Aorta (tissue), 5 donors: ENCODE measurements around the gene UGT1A1. TPM values are rescaled to one million over a fixed set of nuclear protein-coding genes. Genes with fewer than 3 reads are reported as not detected.

ENCODE experiments used
- ATAC-seq: fragments of 200-7000 bp; cut with Tn5 transposase; one replicate; pipeline ENCODE4 v1.9.1; 2022; ENCODE audit warnings: moderate library complexity; ENCODE audit not compliant: low FRiP score
- DNase-seq, 2 donors: peaks; one replicate each; pipeline ENCODE4 v3.0.0-alpha.2; 2020
- H3K27ac ChIP-seq, 2 donors: one replicate each; pipeline ENCODE4 v1.5.1; 2013; ENCODE audit warnings: low read length in 2 of 2, mild to moderate bottlenecking in 2 of 2, moderate library complexity in 2 of 2, control low read depth in 1 of 2, inconsistent platforms in 1 of 2, low read depth in 1 of 2
- H3K27me3 ChIP-seq, 2 donors: one replicate each; pipeline ENCODE4 v1.6.1; 2013; ENCODE audit warnings: control low read depth in 1 of 2, low read length in 1 of 2, mild to moderate bottlenecking in 1 of 2, moderate library complexity in 1 of 2; ENCODE audit not compliant: insufficient read depth in 2 of 2, control insufficient read depth in 1 of 2
- H3K36me3 ChIP-seq, 2 donors: one replicate each; pipeline ENCODE4 v1.6.1; 2013; ENCODE audit warnings: control low read depth in 1 of 2, low read length in 1 of 2, mild to moderate bottlenecking in 1 of 2; ENCODE audit not compliant: insufficient read depth in 2 of 2, control insufficient read depth in 1 of 2
- H3K4me1 ChIP-seq, 2 donors: one replicate each; pipeline ENCODE4 v1.6.1; 2013; ENCODE audit warnings: low read length in 2 of 2, control low read depth in 1 of 2, mild to moderate bottlenecking in 1 of 2, moderate library complexity in 1 of 2; ENCODE audit not compliant: insufficient read depth in 2 of 2, control insufficient read depth in 1 of 2
- H3K4me3 ChIP-seq, 2 donors: one replicate each; pipeline ENCODE4 v1.5.1; 2013; ENCODE audit warnings: low read length in 2 of 2, control low read depth in 1 of 2, mild to moderate bottlenecking in 1 of 2
- H3K9me3 ChIP-seq: one replicate; pipeline ENCODE4 v1.6.1; 2013; ENCODE audit warnings: mild to moderate bottlenecking, low read length; ENCODE audit not compliant: control insufficient read depth
- WGBS, 2 donors: extraction: QIAGEN DNeasy Blood & Tissue Kit; methylation state at CpG; one replicate each; pipeline ENCODE4 v1.1.7; 2013; 5-methylcytosine and 5-hydroxymethylcytosine counted together
- intact Hi-C, 2 donors: fragments of 100-400 bp; cut with DNase I; formaldehyde crosslinking; loops; one replicate each; pipeline versions ENCODE4 v1.14.2 to v1.15.0; 2022
- polyA plus RNA-seq, 2 donors: library from polyadenylated mRNA; stranded (reverse); fragments of 200-250 nt; gene quantifications; one replicate each; pipeline ENCODE4 v1.2.3, GENCODE V29; 2013
- total RNA-seq, 2 donors: library from RNA; stranded (reverse); fragmentation: NEBNext Ultra II Directional; extraction: Animal tissue kit (Norgen Biotek cat#: 25700); gene quantifications; one replicate each; pipeline ENCODE4 v1.2.1, GENCODE V29; 2021
- donor health status: healthy with polysubstance abuse.
- donor health status: Bipolar disorder and iron deficiency.
- donor health status: DM: no; HTN: no; CAD: no.
- donor health status: DM: no; HTN: no; CAD: no.
- donor health status: DM: yes; HTN: yes; CAD: no.

UGT1A1 gene
- total and polyA plus RNA-seq, 4 donors: 0.25 TPM; not detected in 3

- H3K4me3 ChIP-seq: no peak overlapping the region
- H3K27me3 ChIP-seq: no peaks in the 10 kb centered on the region
- peak in 1 of 2 donors; percentile 55 for DNase-seq
- intact Hi-C loops: no loop called here
- H3K36me3 ChIP-seq: no peaks in the 10 kb centered on the region
- 75 to 79% methylated on average over 10 of the region's 10 CpGs for WGBS, 2 donors
- H3K27ac ChIP-seq: no peak overlapping the region
- no peak for ATAC-seq
- H3K9me3 ChIP-seq: no peaks in the 10 kb centered on the region
- no peaks in the 10 kb centered on the region for H3K4me1 ChIP-seq
Measured at GRCh38 chr2:233807966-233808935, 48.2 kb downstream of the UGT1A1 start.

GRCh38 chr2:233810385-233810784 is 50.3 kb downstream of the UGT1A1 start:
- Histone ChIP-seq H3K27me3 (no peaks in the 10 kb centered on the region), H3K4me1 (no peaks in the 10 kb centered on the region), H3K27ac (no peak overlapping the region), H3K36me3 (no peaks in the 10 kb centered on the region), H3K9me3 (no peaks in the 10 kb centered on the region), H3K4me3 (no peak overlapping the region)
- intact Hi-C loops: no loop called here
- 84 to 88% methylated on average over 6 of the region's 6 CpGs for WGBS, 2 donors
- no peak for ATAC-seq
- DNase-seq: no peak

- Histone ChIP-seq H3K27me3 (no peaks in the 10 kb centered on the region), H3K4me1 (no peaks in the 10 kb centered on the region), H3K9me3 (no peaks in the 10 kb centered on the region), H3K27ac (no peak overlapping the region), H3K36me3 (no peaks in the 10 kb centered on the region), H3K4me3 (no peak overlapping the region)
- WGBS, 2 donors: 78 to 84% methylated on average over 4 of the region's 4 CpGs
- intact Hi-C loops: no loop called here
- DNase-seq (peak in 1 of 2 donors; percentile 34), ATAC-seq (no peak)
Measured at GRCh38 chr2:233811087-233811486, 51.0 kb downstream of the UGT1A1 start.

- intact Hi-C loops: no loop called here
- H3K27ac ChIP-seq: no peak overlapping the region
- H3K27me3 ChIP-seq: no peaks in the 10 kb centered on the region
- H3K9me3 ChIP-seq: no peaks in the 10 kb centered on the region
- DNase-seq (peak; percentile 23 to 25), ATAC-seq (no peak)
- no peak overlapping the region for H3K4me3 ChIP-seq
- no peaks in the 10 kb centered on the region for H3K4me1 ChIP-seq
- WGBS, 2 donors: 91 to 95% methylated on average over 8 of the region's 8 CpGs
- no peaks in the 10 kb centered on the region for H3K36me3 ChIP-seq
Measured at GRCh38 chr2:233811732-233812131, 51.7 kb downstream of the UGT1A1 start.

GRCh38 chr2:233813236-233814055 is 53.4 kb downstream of the UGT1A1 start:
- intact Hi-C loops: no loop called here
- 62 to 64% methylated on average over 3 of the region's 3 CpGs for WGBS, 2 donors
- no peak for ATAC-seq
- H3K4me3 ChIP-seq: no peak overlapping the region
- no peaks in the 10 kb centered on the region for H3K4me1 ChIP-seq
- H3K36me3 ChIP-seq: no peaks in the 10 kb centered on the region
- H3K9me3 ChIP-seq: no peaks in the 10 kb centered on the region
- H3K27me3 ChIP-seq: no peaks in the 10 kb centered on the region
- H3K27ac ChIP-seq: no peak overlapping the region
- DNase-seq: peak; percentile 9 to 43

GRCh38 chr2:233814056-233814835 is 54.2 kb downstream of the UGT1A1 start:
- peak in 1 of 2 donors; percentile 15 for DNase-seq

GRCh38 chr2:233815861-233816260 is 55.8 kb downstream of the UGT1A1 start:
- intact Hi-C loops: no loop called here
- H3K4me1 ChIP-seq: no peaks in the 10 kb centered on the region
- DNase-seq (no peak), ATAC-seq (no peak)
- H3K36me3 ChIP-seq: no peaks in the 10 kb centered on the region
- H3K27ac ChIP-seq: no peak overlapping the region
- H3K9me3 ChIP-seq: no peaks in the 10 kb centered on the region
- WGBS, 2 donors: 47 to 68% methylated on average over 6 of the region's 6 CpGs
- no peaks in the 10 kb centered on the region for H3K27me3 ChIP-seq
- H3K4me3 ChIP-seq: no peak overlapping the region

More at GRCh38 chr2:233814056-233814835, 54.2 kb downstream of the UGT1A1 start:
- no peak overlapping the region for H3K4me3 ChIP-seq
- 52 to 61% methylated on average over 2 of the region's 2 CpGs for WGBS, 2 donors
- no peaks in the 10 kb centered on the region for H3K36me3 ChIP-seq
- ATAC-seq: no peak
- no peaks in the 10 kb centered on the region for H3K9me3 ChIP-seq
- no peak overlapping the region for H3K27ac ChIP-seq
- H3K27me3 ChIP-seq: no peaks in the 10 kb centered on the region
- intact Hi-C loops: no loop called here
- H3K4me1 ChIP-seq: no peaks in the 10 kb centered on the region

- no peaks in the 10 kb centered on the region for H3K4me1 ChIP-seq
- intact Hi-C loops: no loop called here
- ATAC-seq: no peak
- H3K9me3 ChIP-seq: no peaks in the 10 kb centered on the region
- peak in 1 of 2 donors; percentile 26 for DNase-seq
- H3K4me3 ChIP-seq: no peak overlapping the region
- no peaks in the 10 kb centered on the region for H3K27me3 ChIP-seq
- H3K27ac ChIP-seq: no peak overlapping the region
- 44 to 47% methylated on average over 2 of the region's 2 CpGs for WGBS, 2 donors
- no peaks in the 10 kb centered on the region for H3K36me3 ChIP-seq
Measured at GRCh38 chr2:233816334-233816733, 56.3 kb downstream of the UGT1A1 start.
